ENCODE data around the gene PNMA8A.
A peak's percentile ranks its signal among the peaks of the same experiment; 100 is the strongest.

PNMA8A gene

DNA sequence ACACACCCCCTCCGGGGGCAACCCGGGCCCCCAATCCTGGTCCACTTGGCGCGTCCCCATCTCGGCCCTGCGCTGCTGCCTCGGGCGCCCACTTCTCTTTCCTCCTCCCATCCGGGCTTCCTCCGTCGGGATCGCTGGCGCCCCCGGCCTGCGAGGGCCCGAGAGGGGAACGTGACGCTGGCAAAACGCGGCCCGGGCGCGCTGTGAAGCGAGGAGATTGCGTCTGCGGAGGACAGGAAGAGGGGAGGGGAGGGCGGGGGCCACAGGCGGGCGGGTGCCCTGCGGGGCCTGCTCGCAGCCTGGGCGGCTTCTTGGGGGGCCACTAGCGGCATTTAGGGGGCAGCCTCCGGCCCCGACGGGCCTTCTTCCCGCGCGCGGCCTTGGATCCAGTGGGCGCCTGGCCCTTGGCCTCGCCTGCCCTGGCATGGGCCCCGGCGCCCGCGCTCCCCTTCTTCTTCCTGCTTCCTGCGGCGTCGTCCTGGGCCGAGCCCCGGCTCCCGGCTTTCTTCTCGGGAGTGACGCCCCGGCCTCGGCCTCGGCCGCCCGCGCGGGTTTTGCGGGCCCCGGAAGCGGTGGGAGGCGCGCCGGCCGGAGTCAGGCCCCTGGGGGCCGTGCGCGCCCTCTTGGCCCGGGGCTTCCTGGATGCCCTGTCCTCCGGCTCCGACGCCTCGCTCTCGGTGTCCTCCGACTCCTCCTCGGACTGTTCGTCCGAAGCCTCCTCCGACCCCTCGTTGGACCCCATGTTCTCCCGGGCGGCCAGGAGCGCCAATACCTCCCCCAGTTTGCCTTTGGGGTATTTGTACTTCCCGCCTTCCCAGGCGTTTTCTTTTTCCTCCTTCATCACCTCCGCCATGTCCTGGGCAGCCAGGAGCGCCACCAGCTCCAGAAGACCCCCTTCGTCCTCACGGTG lies 22.1 kb upstream of the PNMA8A start:
- FAIRE-seq (no peak), DNase-seq (ENCODE audit: insufficient read length, low spot score) (no peak)

DNA sequence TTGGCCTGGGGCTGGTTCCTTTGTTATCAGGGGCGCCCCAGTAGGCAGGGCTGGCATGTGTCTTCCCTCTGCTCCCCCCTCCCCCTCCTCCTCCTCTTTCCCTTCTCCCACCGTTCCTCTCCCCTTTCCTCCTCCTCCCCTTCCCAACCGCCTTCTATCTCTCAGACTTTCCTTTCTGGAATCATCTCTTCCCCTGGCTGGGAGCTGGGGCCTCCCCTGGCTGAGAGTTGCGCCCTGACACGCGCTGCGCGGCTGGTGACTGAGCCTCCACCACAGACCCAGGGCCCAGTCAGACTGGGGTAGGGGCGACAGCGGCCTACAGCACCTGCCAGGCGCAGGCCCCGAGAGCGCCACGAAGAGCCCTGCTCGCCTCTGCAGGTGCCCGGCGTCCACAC lies 21.5 kb upstream of the PNMA8A start:
- DNase-seq (ENCODE audit: insufficient read length, low spot score) = no peak

GRCh38 chr19:46491975-46492682 lies 20.8 kb upstream of the PNMA8A start:
- DNase-seq (ENCODE audit: insufficient read length, low spot score) = no peak
- FAIRE-seq = no peak

More for the DNA sequence above, 21.5 kb upstream of the PNMA8A start:
- FAIRE-seq = no peak

- no peak for DNase-seq (ENCODE audit: insufficient read length, low spot score)
- no peak for FAIRE-seq
Measured at GRCh38 chr19:46490774-46491173, 19.4 kb upstream of the PNMA8A start.

GRCh38 chr19:46489445-46490272 lies 18.3 kb upstream of the PNMA8A start:
- no peak for FAIRE-seq

GRCh38 chr19:46488551-46488950 lies 17.2 kb upstream of the PNMA8A start:
- FAIRE-seq = no peak

More at GRCh38 chr19:46489445-46490272, 18.3 kb upstream of the PNMA8A start:
- no peak for DNase-seq (ENCODE audit: insufficient read length, low spot score)

GRCh38 chr19:46487802-46488445 lies 16.6 kb upstream of the PNMA8A start:
- peak; percentile 83 for DNase-seq (ENCODE audit: insufficient read length, low spot score)

More at GRCh38 chr19:46488551-46488950, 17.2 kb upstream of the PNMA8A start:
- DNase-seq (ENCODE audit: insufficient read length, low spot score) = no peak

GRCh38 chr19:46487178-46487801 lies 15.9 kb upstream of the PNMA8A start:
- DNase-seq (ENCODE audit: insufficient read length, low spot score) = no peak
- FAIRE-seq = no peak

More at GRCh38 chr19:46487802-46488445, 16.6 kb upstream of the PNMA8A start:
- FAIRE-seq = peak; percentile 62

DNA sequence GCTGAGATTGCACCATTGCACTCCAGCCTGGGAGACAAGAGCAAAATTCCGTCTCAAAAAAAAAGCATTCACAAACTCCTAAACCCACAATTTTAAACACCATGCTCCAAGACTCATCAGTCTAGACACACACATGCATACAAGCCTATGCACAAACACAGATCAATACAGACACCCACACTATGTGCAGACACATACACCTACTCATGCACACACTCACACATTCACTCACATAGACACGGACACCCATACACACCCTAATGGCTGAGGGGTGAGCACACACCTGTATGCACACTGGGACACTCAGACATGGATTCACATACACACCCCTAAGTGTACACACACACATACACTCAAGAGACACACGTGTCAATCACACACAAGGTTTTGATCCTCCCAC lies 15.0 kb upstream of the PNMA8A start:
- peak; percentile 38 for FAIRE-seq
- no peak for DNase-seq (ENCODE audit: insufficient read length, low spot score)

DNA sequence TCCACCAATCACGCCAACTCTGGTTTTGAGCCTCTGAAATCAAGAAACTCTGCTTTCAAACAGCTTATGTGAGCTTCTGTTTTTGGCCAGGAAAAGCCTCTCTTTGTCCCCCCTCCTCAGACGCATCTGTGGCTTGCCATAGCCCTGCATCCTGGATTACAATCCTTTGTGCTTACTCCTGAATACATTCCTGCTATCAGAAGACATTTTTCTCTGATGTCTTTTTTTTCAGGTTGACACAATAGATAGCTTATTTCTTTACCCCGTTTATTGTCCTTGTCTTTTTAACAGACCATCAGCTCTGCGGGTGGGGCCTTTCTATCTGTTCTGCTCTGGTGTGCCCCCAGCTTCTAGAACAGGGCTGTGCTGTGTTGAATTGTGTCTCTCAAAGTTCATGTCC lies 13.3 kb upstream of the PNMA8A start:
- DNase-seq (ENCODE audit: insufficient read length, low spot score) (no peak), FAIRE-seq (no peak)

- FAIRE-seq (no peak), DNase-seq (ENCODE audit: insufficient read length, low spot score) (no peak)
Measured at GRCh38 chr19:46482631-46483030, 11.3 kb upstream of the PNMA8A start.

- FAIRE-seq = no peak
- DNase-seq (ENCODE audit: insufficient read length, low spot score) = no peak
Measured at GRCh38 chr19:46481947-46482346, 10.6 kb upstream of the PNMA8A start.

DNA sequence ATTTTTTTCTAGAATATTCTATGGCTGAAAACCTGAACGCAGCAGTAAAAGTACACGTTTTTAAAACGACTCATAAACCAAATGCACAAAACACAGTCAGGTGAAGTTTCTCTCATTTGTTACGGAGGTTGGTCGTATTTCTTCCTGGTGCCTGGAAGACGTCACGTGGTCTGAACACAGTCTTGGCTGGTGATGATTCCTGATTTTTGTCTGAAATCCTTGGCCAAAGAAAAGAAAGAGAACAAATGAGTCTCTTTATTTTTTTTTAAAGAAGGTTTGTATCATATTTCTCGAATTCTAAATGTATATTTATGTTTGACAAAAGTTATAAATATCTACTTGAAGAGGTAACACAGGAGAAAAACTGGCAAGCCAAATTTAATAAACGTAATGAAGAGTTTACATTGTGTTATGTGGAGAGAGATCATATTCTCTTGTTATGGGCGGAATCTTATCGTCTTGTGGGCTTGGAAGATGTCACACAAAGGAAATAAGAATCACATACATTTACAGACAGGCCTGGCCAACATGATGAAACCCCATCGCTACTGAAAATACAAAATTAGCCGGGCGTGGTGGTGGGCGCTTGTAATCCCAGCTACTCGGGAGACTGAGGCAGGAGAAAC lies 10.0 kb upstream of the PNMA8A start:
- DNase-seq (ENCODE audit: insufficient read length, low spot score) = no peak
- no peak for FAIRE-seq

GRCh38 chr19:46480415-46480814 lies 9.1 kb upstream of the PNMA8A start:
- FAIRE-seq (no peak), DNase-seq (ENCODE audit: insufficient read length, low spot score) (no peak)

DNA sequence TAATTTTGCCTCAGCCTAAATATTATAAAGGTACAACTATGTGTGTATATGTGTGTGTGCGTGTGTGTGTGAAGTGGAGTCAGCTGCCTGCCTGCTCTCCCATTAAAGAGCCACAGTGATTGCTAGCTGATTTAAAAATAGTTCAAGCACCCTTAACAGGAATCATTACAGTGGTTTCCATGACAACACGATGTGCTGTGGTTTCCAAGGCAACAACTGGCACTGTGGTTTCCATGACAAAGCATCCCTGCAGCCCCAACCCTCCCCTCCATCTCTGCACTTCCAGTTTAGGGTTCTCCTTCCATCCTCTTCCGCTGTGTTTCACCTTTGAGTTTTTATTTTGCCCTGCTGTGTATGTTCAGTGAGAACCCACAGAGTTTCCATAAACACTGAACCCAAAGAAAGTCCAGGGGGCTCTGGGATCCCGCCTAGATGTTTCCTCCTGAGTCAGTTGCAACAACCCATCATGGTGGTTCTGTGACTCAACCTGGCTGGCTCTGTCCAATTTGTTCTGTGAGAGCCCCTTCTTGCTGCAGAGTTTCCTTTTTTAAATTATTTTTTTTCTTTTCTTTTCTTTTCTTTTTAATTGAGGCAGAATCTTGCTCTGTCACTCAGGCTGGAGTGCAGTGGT lies 7.1 kb upstream of the PNMA8A start:
- FAIRE-seq (no peak), DNase-seq (ENCODE audit: insufficient read length, low spot score) (no peak)

DNA sequence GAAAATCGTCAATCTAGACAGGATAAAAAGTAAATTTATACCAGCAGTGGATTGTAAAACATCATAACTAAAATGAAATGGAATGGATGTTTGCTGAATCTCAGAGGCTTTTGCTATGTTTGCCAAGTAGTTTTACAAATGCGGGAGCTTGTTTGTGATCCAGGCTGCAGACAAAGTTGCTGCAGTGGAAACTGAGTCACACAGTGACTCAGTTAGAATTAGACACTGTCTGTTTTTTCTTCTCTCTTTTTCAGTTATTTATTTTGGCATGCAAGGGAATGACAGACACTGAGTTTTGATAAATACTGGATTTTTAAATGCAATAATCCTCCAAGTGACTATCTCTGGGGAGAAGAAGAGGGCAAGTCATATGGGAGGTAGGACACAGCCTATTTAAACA lies 4.6 kb upstream of the PNMA8A start:
- DNase-seq (ENCODE audit: insufficient read length, low spot score) (no peak), FAIRE-seq (no peak)

DNA sequence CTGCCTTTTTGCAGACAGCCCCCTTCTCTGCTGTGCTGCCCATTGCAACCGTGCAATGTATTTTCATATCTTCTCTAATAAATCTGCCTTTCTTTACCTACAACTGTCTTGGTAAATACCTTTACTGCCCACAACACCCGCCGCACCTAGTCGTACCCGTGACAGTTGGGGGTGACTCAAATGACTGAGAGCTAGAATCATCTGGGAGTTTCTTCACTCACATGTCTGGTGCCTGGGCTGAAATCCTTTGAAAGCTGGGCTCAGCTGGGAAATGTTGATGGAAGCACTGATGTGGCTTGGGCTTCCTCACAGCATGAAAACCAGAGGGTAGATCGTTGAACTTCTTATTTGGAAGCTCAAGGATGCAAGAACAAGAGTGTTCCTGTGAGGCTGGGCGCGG lies 2.8 kb upstream of the PNMA8A start:
- DNase-seq (ENCODE audit: insufficient read length, low spot score) (no peak), FAIRE-seq (no peak)

DNA sequence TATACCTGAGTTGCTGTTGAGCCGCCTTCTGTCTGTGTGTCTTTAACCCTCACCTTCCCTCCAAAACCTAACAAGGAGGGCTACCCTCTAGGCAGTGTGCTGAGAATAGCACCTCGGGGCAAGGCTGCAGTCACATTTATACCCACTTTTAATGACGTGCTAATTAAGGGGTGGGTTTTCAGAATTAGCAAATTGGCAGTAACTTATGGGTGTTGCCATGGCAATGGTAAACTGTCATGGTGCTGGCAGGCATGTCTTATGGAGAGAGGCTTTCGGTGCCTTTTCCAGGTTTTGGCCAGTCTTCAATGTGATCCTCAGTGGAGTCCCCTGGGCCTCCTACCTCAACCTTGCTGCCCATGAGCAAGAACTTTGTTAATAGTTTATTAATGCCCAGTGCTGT lies 1.2 kb upstream of the PNMA8A start:
- FAIRE-seq (no peak), DNase-seq (ENCODE audit: insufficient read length, low spot score) (no peak)
